Left renal cortex interstitium (tissue), 4 donors: ENCODE results near the gene RBBP6. TPM values are rescaled to one million over a fixed set of nuclear protein-coding genes. Genes with fewer than 3 reads are reported as not detected.

Experiments
- polyA plus RNA-seq, 4 donors: library from polyadenylated mRNA; unstranded; fragments of 120-200 nt; gene quantifications; one replicate each; pipeline ENCODE4 v1.2.1, GENCODE V29; 2013; ENCODE audit not compliant: insufficient read length in 4 of 4

RBBP6 gene
- polyA plus RNA-seq, 4 donors, result 60.7 to 90.6 (median 78.3) TPM

Other genes with a start within 250 kb of the RBBP6 start
- 10 to 100 TPM; 43.3 to 87.0 (median 60.9) TPM for gene TNRC6A, start 190.1 kb downstream of the RBBP6 start, polyA plus RNA-seq